ENCODE results near the gene FHIP1B.
A peak's percentile ranks its signal among the peaks of the same experiment; 100 is the strongest.
"Not testable (repeated sequence)": the region's sequence is repeated elsewhere in the genome, so short reads cannot be mapped to it uniquely, and the experiment has no call there.

FHIP1B gene

DNA sequence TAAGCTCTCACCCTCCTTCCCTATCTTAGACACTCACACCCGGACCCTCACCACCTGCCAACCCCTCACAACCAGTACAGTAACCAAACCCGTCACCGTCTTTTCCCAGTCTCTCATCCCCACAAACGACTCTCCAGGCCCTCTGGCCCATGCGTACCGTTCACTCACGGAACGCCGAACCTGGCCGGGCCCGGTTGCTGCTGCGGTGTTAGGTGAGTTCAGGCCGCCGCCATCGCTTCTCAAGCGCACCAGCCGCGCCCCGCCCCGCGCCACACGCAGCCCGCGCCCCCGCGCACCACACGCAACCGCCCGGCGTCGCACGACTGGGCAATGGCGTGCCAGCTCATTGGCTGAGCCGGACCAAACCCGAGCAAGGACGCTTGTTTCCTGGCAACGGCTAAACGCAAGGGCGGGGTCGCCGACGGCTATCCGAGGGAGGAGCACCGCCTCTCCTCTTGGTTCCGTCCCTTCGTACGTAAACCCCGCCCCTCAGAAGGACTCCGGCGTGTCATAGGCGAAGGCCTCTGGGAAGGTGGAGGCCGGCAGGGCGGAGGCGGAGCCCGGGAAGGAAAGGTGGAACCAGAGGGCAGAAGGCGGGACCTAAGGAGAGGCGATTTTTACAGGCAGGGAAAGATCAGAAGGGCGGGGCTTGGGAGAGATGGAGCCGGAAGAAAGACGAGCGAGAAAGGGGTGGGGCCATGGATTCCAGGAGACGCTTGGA lies at the start of gene FHIP1B:
TSS of gene FHIP1B (minus strand) at position 250 of the 721 bp plus-strand sequence. CDS start 10,120 bp downstream, outside the sequence.
- peak; percentile 98 to 99 for DNase-seq

DNA sequence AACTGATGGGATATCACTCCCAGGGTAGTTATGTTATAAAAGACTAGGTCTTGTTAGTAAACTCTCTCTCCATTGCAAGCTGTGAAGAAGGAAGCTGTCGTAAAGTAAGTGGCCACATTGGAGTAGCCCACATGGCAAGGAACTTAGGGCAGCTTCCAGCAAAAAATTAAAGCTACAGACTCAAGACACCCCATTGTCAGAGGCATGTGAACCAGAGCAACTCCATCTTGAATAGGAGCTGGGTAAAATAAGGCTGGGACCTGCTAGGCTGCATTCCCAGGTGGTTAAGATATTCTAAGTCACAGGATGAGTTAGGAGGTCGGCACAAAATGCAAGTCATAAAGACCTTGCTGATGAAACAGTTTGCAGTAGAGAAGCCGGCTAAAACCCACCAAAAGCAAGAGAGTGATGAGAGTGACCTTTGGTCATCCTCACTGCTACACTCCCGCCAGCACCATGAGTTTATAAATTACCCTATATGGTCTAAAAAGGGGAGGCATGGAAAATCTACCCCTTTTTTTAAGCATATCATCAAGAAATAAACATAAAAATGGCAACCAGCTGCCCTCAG lies 49.1 kb upstream of the FHIP1B start:
- DNase-seq = no peak

DNA sequence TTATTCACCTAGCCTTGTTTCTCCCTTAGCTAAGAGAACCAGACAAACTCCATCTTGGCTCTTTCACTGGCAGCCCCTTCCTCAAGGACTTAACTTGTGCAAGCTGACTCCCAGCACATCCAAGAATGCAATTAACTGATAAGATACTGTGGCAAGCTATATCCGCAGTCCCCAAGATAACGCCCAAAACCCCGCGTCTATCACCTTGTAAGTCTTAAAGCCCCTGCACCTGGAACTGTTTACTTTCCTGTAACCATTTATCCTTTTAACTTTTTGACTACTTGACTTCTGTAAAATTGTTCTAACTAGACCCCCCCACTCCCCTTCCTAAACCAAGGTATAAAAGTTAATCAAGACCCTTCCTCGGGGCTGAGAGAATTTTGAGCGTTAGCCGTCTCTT lies 46.4 kb upstream of the FHIP1B start:
- not testable (repeated sequence) for DNase-seq

- DNase-seq = no peak
Measured at GRCh38 chr11:6273188-6273587, 38.8 kb upstream of the FHIP1B start.

DNA sequence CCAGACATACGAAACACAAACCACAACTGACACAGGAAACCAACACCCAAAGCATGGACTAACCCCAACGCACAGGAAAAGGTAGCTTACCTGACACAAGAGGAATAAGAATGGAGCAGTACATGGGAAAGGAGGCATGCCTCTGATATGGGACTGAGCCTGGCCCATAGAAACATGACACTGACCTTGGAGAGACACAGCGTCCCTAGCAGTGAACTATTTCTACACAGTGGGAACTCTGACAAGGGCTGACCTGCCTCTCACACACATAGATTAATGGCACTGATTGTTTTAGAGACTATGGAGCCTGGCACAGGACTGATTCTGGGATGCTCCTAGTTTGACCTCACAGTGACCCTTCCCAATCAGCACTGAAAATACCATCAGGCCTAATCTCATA lies 37.2 kb upstream of the FHIP1B start:
- DNase-seq = no peak

DNA sequence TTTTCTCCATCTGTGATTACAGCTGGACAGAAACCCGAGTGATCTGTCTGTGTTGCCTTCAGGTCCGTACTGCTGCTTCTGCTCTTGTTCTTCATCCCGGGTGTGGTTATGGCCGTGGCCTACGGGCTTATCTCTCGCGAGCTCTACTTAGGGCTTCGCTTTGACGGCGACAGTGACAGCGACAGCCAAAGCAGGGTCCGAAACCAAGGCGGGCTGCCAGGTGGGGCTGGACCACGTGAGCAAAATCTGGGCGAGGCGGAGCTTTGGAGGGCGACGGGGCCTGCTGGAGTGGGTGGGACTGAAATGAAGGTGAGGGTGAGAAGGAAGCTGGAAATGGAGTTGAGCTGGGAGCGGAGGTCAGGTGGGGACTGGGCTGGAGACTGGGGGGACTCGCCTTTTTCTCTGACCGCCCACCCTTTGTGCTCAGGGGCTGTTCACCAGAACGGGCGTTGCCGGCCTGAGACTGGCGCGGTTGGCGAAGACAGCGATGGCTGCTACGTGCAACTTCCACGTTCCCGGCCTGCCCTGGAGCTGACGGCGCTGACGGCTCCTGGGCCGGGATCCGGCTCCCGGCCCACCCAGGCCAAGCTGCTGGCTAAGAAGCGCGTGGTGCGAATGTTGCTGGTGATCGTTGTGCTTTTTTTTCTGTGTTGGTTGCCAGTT lies 36.3 kb upstream of the FHIP1B start:
- DNase-seq = no peak

- DNase-seq = no peak
Measured at GRCh38 chr11:6269994-6270393, 35.6 kb upstream of the FHIP1B start.

GRCh38 chr11:6268820-6269219 lies 34.4 kb upstream of the FHIP1B start:
- no peak for DNase-seq

GRCh38 chr11:6263662-6264061 lies 29.2 kb upstream of the FHIP1B start:
- DNase-seq = no peak

- no peak for DNase-seq
Measured at GRCh38 chr11:6260207-6260726, 25.8 kb upstream of the FHIP1B start.

DNA sequence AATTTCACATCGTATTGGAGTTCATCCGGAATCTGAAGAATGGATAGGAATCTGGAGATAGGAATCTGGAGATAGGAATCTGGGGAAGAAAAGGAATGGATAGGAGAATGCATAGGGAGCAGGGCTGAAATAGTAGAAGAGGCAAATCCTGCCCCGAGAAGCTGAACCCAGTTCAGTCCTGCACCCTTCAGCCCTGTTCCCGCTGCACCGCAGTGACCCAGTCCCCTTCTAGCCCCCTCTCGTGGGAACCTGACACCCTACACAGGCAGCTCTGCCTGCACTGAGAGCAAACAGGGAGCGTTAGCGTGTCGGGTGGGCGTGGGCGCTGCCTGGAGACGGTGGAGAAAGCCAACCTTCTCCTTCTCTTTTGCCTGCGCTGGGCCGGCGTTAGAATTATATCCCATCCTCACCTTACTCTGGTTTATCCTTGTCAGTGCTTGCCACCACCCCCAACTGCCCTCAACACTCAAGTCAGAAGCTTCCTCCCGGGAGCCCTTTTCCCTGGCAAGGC lies 24.2 kb upstream of the FHIP1B start:
- DNase-seq = no peak

DNA sequence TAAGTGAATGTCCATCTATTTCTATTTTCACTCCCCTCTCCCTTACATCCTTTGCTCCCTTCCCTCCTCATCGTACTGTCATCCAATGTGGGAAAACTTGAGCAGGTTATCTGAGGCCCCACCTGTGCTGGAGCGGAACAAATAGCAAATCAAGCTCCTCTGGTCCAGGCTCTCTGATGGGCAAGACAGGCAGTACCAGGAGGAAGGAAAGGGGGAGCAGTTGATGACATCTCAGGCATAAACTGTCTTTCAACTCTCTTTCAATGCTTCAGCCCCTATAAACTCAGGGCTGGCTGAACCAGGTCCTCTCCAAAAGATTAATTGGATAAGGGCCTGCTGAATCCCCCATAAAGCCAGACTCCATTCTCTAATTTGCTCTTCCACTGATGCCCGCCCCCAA lies 23.7 kb upstream of the FHIP1B start:
- DNase-seq = no peak

GRCh38 chr11:6253197-6253596 lies 18.8 kb upstream of the FHIP1B start:
- DNase-seq = no peak

DNA sequence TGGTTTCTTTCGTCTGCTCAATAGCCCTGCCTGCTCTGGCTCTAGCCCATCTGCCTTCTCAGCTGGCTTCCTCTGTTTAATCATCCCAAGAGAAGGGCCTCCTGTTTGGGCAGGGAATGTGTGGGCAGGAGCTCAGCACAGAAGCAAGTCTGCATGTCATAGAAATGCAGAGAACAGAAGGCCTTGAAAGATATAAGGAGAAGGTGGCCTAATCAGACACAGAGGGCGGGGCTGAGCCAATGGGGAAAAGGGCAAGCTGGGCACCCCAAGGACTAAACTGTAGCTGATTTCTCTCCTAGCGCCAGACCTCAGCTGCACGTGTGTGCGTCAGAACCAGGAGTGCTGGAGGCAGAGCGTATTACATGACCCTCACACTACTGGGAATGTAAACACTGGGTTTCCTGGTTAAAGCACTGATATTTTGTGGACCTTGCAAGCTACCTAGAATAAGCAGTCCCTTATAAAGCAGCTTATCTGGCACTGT lies 17.6 kb upstream of the FHIP1B start:
- no peak for DNase-seq

- peak; percentile 34 to 38 for DNase-seq
Measured at GRCh38 chr11:6251120-6251733, 16.8 kb upstream of the FHIP1B start.

- DNase-seq = no peak
Measured at GRCh38 chr11:6249770-6250555, 15.5 kb upstream of the FHIP1B start.

- not testable (repeated sequence) for DNase-seq
Measured at GRCh38 chr11:6248897-6249296, 14.5 kb upstream of the FHIP1B start.

GRCh38 chr11:6248248-6248647 lies 13.8 kb upstream of the FHIP1B start:
- DNase-seq = no peak

DNA sequence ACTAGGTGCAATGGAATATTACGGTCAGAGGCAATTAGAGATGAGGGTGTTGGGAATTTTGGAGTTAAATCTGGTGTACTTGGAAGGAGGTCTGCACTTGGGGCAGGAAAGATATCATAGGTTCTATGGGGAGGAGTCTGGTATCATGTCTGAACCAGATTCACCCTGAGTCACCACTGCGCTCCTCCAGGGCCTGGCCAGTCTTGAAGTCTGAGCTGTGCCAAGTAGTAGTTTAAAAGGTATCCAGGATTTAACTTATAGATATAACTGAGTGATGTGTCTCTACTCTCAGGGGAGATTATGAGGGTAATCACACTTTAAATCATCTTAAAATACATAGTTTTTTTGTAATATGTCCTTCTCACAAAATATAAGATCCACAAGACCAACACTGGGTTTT lies 11.1 kb upstream of the FHIP1B start:
- no peak for DNase-seq

- DNase-seq = no peak
Measured at GRCh38 chr11:6241316-6241715, 6.9 kb upstream of the FHIP1B start.

DNA sequence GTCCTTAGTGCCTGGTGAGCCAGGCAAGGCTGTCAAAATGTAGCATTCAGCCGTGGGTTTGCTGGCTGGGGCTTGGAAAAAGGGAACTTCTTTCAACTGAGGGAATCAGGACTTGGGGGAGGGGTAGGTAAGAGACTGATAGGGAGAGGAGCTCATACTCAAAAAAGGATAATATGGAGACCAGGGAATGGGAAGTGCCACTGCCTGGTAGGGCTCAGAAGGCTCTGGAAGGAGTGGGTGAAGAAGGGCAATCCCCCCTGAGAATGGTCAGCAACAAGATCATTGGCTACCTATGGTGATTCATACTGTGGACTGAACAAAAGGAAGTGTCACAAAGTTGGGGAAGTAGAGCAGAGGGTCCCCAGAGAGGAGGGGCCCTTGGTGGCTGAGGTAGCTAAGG lies 6.3 kb upstream of the FHIP1B start:
- DNase-seq = no peak

DNA sequence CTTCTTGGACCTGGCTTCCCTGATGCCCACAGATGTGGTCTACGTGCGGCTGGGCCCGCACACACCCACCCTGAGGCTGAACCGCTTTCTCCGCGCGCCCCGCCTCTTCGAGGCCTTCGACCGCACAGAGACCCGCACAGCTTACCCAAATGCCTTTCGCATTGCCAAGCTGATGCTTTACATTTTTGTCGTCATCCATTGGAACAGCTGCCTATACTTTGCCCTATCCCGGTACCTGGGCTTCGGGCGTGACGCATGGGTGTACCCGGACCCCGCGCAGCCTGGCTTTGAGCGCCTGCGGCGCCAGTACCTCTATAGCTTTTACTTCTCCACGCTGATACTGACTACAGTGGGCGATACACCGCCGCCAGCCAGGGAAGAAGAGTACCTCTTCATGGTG lies 5.7 kb upstream of the FHIP1B start:
- no peak for DNase-seq

Measured in activated CD4-positive, alpha-beta T cell treated with anti-CD3 and anti-CD28 coated beads, Interleukin-2, amount 50 U/mL, for 4 hours (primary cell).